NB4 (cell line): ENCODE results near the gene APOC3.

Source experiments
- DNase-seq: peaks from one replicate; pipeline ENCODE4 v3.0.0; 2010; ENCODE audit warnings: low read depth
- H3K4me3 ChIP-seq: one replicate; pipeline ENCODE4 v1.5.1; 2011; ENCODE audit warnings: mild to moderate bottlenecking, low read depth, low read length, moderate library complexity
- CTCF ChIP-seq: IDR thresholded peaks from one replicate; pipeline ENCODE4 v1.5.1; 2012; ENCODE audit warnings: low read depth, low read length
- MAX ChIP-seq: IDR thresholded peaks from 2 replicates; pipeline ENCODE4 v1.6.1; 2011; ENCODE audit warnings: low read depth, low read length
- MYC ChIP-seq: IDR thresholded peaks from 2 replicates; pipeline ENCODE4 v1.6.1; 2011; ENCODE audit warnings: low read depth, low read length
- POLR2A ChIP-seq: IDR thresholded peaks from 2 replicates; pipeline ENCODE4 v1.6.1; 2011; ENCODE audit warnings: mild to moderate bottlenecking; ENCODE audit not compliant: insufficient read length; ENCODE audit errors: extremely low read depth

APOC3 gene

DNA sequence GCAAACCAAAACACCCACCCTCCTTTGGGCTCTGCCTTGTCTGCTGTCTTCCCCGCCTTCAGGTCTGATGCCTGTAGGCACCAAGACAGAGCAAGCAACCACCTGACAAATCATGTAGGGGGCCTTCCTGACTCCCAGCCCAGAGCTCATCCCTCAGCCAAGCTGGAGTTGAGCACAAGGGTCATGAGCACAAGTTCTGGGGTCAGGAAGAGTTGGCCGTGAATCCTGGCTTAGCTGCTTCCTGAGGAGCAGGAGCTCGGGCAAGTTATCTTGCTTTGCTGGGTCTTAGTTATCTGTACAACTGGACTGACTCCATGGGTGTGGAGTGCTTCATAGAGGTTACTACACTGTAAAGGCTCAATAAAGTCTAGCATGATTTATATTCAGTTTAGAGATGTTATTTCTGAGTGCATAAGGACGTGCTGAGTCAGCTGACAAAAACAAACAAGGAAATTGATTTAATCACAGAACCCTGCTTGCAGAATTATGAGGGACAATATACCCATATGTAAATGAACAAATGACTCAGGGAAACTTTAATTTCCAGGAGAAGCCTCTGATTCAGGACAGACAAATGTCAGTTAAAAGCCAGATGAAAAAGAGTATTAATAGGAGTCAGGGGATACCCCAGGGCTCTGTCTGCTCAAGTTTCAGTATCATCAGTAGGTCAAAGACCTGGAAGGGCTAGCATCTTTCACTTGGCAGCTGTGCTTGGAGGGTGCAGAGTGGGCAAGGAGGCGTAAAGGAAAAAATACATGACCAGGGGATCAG lies 22.7 kb downstream of the APOC3 start:
- peak overlapping the region; percentile 40 for H3K4me3 ChIP-seq
- TF ChIP-seq MAX = no peak
- no peak for TF ChIP-seq POLR2A
- TF ChIP-seq MYC = no peak
- no peak for TF ChIP-seq CTCF
- DNase-seq = peak; percentile 77

GRCh38 chr11:116853461-116854073 lies 23.9 kb downstream of the APOC3 start:
- TF ChIP-seq POLR2A (peak; percentile 43), MAX (peak; percentile 82), MYC (peak; percentile 93), CTCF (no peak)
- DNase-seq = peak; percentile 97
- peak overlapping the region; percentile 8 for H3K4me3 ChIP-seq

DNA sequence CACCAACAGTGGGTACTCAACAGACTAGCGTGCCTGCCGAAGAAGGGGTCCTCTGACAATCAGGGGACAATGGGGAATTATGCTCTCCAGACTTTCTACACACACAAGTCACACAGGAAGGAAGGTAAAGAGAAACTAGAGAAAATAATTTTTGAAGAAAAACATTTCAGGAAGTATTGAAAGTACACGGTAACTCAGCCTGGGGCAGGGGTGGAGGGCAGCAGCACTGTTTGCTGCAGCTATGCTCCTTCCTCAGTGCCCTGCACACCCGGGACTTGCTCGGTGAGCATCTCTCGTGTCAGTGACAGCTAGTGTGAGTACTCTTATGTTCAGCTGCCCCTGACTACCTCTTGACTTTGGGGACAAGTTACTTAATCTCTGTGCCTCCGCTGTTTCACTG lies 25.7 kb downstream of the APOC3 start:
- H3K4me3 ChIP-seq = no peak overlapping the region

GRCh38 chr11:116856423-116856822 lies 26.7 kb downstream of the APOC3 start:
- no peak for DNase-seq
- no peak overlapping the region for H3K4me3 ChIP-seq
- no peak for TF ChIP-seq MYC
- TF ChIP-seq MAX = no peak
- no peak for TF ChIP-seq POLR2A

More for the DNA sequence above, 25.7 kb downstream of the APOC3 start:
- DNase-seq = peak; percentile 31
- TF ChIP-seq MAX = no peak
- no peak for TF ChIP-seq CTCF
- TF ChIP-seq MYC = no peak
- no peak for TF ChIP-seq POLR2A

DNA sequence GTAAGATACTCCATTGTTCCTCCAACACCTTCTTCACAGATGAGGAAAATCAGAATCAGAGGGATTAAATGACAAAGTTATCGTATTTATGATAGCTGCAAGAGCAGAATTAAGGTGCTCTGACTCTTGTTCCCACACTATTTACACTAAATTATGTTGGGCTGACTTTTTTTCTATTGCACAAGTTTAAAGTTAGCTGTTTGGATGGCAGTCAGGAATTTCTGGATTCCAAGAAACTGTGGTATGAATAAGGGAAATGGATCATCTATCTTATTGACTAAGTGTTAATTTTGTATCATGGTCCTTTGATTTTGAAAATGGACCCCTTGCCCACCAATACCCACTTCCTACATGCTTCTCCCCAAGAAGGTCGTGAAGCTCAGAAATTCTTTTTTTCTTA lies 27.6 kb downstream of the APOC3 start:
- TF ChIP-seq CTCF (no peak), MAX (no peak), MYC (no peak), POLR2A (no peak)
- no peak overlapping the region for H3K4me3 ChIP-seq
- no peak for DNase-seq

- H3K4me3 ChIP-seq = no peak overlapping the region
- no peak for DNase-seq
- TF ChIP-seq MAX = no peak
- TF ChIP-seq CTCF = no peak
- no peak for TF ChIP-seq POLR2A
- TF ChIP-seq MYC = no peak
These were observed 28.2 kb downstream of the APOC3 start for GRCh38 chr11:116857936-116858335.
